Endodermal cell (in vitro differentiated cells): ENCODE data around the gene USP31. TPM values are rescaled to one million over a fixed set of nuclear protein-coding genes. Genes with fewer than 3 reads are reported as not detected.
A peak's percentile ranks its signal among the peaks of the same experiment; 100 is the strongest.

Experiments
- DNase-seq: peaks from one replicate; pipeline ENCODE4 v3.0.0-alpha.2; 2017
- H3K27ac ChIP-seq: 2 replicates; pipeline ENCODE4 v1.5.1; 2013; ENCODE audit warnings: mild to moderate bottlenecking, low read depth, low read length, moderate library complexity
- H3K27me3 ChIP-seq: 2 replicates; pipeline ENCODE4 v1.6.1; 2013; ENCODE audit warnings: mild to moderate bottlenecking, low read length, moderate library complexity; ENCODE audit not compliant: insufficient read depth, control insufficient read depth, poor library complexity, severe bottlenecking
- H3K36me3 ChIP-seq: 2 replicates; pipeline ENCODE4 v1.7.0; 2013; ENCODE audit warnings: mild to moderate bottlenecking, low read length, moderate library complexity; ENCODE audit not compliant: control insufficient read depth, insufficient read depth
- H3K4me1 ChIP-seq: one replicate; pipeline ENCODE4 v1.7.0; 2013; ENCODE audit warnings: low read length; ENCODE audit not compliant: control insufficient read depth, insufficient read depth
- H3K4me3 ChIP-seq: 2 replicates; pipeline ENCODE4 v1.5.1; 2013; ENCODE audit warnings: mild to moderate bottlenecking, low read length, moderate library complexity
- H3K9ac ChIP-seq: 2 replicates; pipeline ENCODE4 v1.6.1; 2013; ENCODE audit warnings: mild to moderate bottlenecking, low read length, moderate library complexity; ENCODE audit not compliant: poor library complexity, severe bottlenecking; ENCODE audit errors: extremely low read depth
- H3K9me3 ChIP-seq: 2 replicates; pipeline ENCODE4 v1.6.1; 2013; ENCODE audit warnings: mild to moderate bottlenecking, low read length, moderate library complexity; ENCODE audit not compliant: control insufficient read depth
- H3K27ac Mint-ChIP-seq: 2 replicates; pipeline ENCODE4 v1.8.0; 2020; ENCODE audit warnings: mixed read lengths
- H3K27me3 Mint-ChIP-seq: 2 replicates; pipeline ENCODE4 v1.8.0; 2021; ENCODE audit warnings: mild to moderate bottlenecking, mixed read lengths; ENCODE audit not compliant: insufficient read depth
- H3K36me3 Mint-ChIP-seq: 2 replicates; pipeline ENCODE4 v1.8.0; 2020; ENCODE audit warnings: low read depth, mixed read lengths
- H3K4me1 Mint-ChIP-seq: 2 replicates; pipeline ENCODE4 v1.8.0; 2020; ENCODE audit warnings: mixed read lengths
- H3K4me3 Mint-ChIP-seq: 2 replicates; pipeline ENCODE4 v1.8.0; 2020; ENCODE audit warnings: mild to moderate bottlenecking, moderate library complexity, mixed read lengths
- H3K9me3 Mint-ChIP-seq: 2 replicates; pipeline ENCODE4 v1.8.0; 2020; ENCODE audit warnings: mild to moderate bottlenecking, mixed read lengths
- WGBS, 2 experiments: methylation state at CpG; one replicate each; pipeline versions ENCODE4 v1.1.5 to v1.1.7; 2013; ENCODE audit warnings: missing lambda C conversion rate in 2 of 2, mixed read lengths in 1 of 2; ENCODE audit not compliant: insufficient coverage in 1 of 2, insufficient read length in 1 of 2; 5-methylcytosine and 5-hydroxymethylcytosine counted together
- total RNA-seq, 2 donors: library from RNA; stranded (reverse); fragmentation: NEBNext Ultra II Directional in 1 of 2; extraction: Animal tissue kit (Norgen Biotek cat#: 25700) in 1 of 2; gene quantifications; 2 replicates in 1 of 2; 3 replicates in 1 of 2; pipeline ENCODE4 v1.2.1, GENCODE V29; 2021
- TF ChIP-seq, protein P1 (sequence below): fragments of 200-600 bp; sonication (generic); conservative IDR thresholded peaks from 2 replicates; pipeline ENCODE4 v1.5.0; 2021; ENCODE audit warnings: antibody characterized with exemption, mild to moderate bottlenecking

USP31 gene
- total RNA-seq, 2 donors from 2014 or later: 19.9 to 22.1 TPM

DNA sequence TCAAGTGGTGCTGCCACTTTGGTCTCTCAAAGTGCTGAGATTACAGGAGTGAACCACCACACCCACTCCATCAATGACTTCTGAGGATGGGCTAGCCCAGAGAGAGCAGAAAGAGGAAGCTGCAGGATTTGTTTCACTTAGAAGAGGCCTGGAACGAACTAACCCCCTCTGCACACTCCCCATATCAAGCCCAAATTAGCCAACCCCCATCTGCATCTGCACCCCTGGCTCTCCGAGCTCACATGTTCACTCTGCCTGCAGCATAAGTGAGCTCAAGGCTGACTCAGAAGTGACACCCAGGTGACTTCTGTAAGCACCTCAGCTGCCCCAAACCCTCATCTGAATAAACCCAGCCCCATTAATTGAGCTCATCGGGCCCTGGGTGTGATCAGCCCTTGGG, 38.1 kb upstream of the USP31 start:
- no peak for DNase-seq
- TF ChIP-seq, protein P1, sequence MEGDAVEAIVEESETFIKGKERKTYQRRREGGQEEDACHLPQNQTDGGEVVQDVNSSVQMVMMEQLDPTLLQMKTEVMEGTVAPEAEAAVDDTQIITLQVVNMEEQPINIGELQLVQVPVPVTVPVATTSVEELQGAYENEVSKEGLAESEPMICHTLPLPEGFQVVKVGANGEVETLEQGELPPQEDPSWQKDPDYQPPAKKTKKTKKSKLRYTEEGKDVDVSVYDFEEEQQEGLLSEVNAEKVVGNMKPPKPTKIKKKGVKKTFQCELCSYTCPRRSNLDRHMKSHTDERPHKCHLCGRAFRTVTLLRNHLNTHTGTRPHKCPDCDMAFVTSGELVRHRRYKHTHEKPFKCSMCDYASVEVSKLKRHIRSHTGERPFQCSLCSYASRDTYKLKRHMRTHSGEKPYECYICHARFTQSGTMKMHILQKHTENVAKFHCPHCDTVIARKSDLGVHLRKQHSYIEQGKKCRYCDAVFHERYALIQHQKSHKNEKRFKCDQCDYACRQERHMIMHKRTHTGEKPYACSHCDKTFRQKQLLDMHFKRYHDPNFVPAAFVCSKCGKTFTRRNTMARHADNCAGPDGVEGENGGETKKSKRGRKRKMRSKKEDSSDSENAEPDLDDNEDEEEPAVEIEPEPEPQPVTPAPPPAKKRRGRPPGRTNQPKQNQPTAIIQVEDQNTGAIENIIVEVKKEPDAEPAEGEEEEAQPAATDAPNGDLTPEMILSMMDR: no peak
- Histone ChIP-seq H3K4me1 (no peaks in the 10 kb centered on the region), H3K9me3 (no peaks in the 10 kb centered on the region), H3K9ac (no peak overlapping the region), H3K4me3 (no peak overlapping the region), H3K27me3 (peaks cover 36% of the 10 kb centered on the region), H3K27ac (no peak overlapping the region), H3K36me3 (no peaks in the 10 kb centered on the region)
- H3K27ac Mint-ChIP-seq: no peak overlapping the region
- H3K9me3 Mint-ChIP-seq: no peaks in the 10 kb centered on the region
- H3K36me3 Mint-ChIP-seq: no peaks in the 10 kb centered on the region
- H3K4me3 Mint-ChIP-seq: no peak overlapping the region
- H3K27me3 Mint-ChIP-seq: peaks cover 71% of the 10 kb centered on the region
- WGBS, 2 experiments: 72% methylated on average over 3 of the region's 3 CpGs; no CpG with 5 or more reads in 1 of the 2 experiments
- H3K4me1 Mint-ChIP-seq: no peaks in the 10 kb centered on the region

DNA sequence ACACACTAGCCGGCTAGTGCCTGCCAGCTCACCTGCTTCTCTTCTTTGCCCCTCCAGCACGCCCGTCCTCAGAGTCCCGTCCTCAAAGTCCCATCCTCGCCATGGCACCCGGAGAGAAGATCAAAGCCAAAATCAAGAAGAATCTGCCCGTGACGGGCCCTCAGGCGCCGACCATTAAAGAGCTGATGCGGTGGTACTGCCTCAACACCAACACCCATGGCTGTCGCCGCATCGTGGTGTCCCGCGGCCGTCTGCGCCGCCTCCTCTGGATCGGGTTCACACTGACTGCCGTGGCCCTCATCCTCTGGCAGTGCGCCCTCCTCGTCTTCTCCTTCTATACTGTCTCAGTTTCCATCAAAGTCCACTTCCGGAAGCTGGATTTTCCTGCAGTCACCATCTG, 36.9 kb upstream of the USP31 start:
- no peak overlapping the region for H3K27ac ChIP-seq
- no peaks in the 10 kb centered on the region for H3K9me3 Mint-ChIP-seq
- no peak overlapping the region for H3K9ac ChIP-seq
- H3K36me3 Mint-ChIP-seq: no peaks in the 10 kb centered on the region
- no peaks in the 10 kb centered on the region for H3K4me1 ChIP-seq
- no peak overlapping the region for H3K4me3 ChIP-seq
- no peaks in the 10 kb centered on the region for H3K9me3 ChIP-seq
- peaks cover 48% of the 10 kb centered on the region for H3K27me3 ChIP-seq
- no peak overlapping the region for H3K27ac Mint-ChIP-seq
- H3K4me1 Mint-ChIP-seq: no peaks in the 10 kb centered on the region
- peaks cover 72% of the 10 kb centered on the region for H3K27me3 Mint-ChIP-seq
- TF ChIP-seq, protein P1: no peak
- no peaks in the 10 kb centered on the region for H3K36me3 ChIP-seq
- no peak overlapping the region for H3K4me3 Mint-ChIP-seq
- DNase-seq: peak; percentile 53
- WGBS, 2 experiments: 90 to 91% methylated on average over 21 to 24 of the region's 24 CpGs

DNA sequence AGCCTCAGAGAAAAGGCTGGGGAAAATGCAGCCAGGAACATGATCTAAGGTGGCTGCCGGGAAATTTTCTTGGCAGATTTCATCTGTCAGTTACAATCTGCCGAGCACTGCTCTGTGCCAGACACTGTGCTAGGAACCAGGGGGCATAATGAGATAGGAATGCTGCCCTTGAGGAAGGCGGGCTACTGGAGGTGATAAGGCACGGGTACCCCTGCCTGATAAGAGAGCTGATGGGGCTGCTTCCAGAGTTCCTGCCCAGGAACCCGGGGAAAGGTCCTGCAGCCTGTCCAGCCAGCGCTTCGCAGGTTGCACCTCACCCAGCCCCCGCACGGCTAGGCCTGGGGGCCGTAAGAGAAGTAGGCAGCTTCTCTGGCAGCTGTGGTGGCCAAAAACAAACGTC, 36.4 kb upstream of the USP31 start:
- Mint-ChIP-seq H3K4me1 (no peaks in the 10 kb centered on the region), H3K27ac (no peak overlapping the region), H3K27me3 (peaks cover 72% of the 10 kb centered on the region), H3K4me3 (no peak overlapping the region), H3K36me3 (no peaks in the 10 kb centered on the region), H3K9me3 (no peaks in the 10 kb centered on the region)
- no peaks in the 10 kb centered on the region for H3K4me1 ChIP-seq
- 75 to 81% methylated on average over 8 to 11 of the region's 11 CpGs for WGBS, 2 experiments
- H3K36me3 ChIP-seq: no peaks in the 10 kb centered on the region
- TF ChIP-seq, protein P1: no peak
- peaks cover 53% of the 10 kb centered on the region for H3K27me3 ChIP-seq
- no peak overlapping the region for H3K4me3 ChIP-seq
- no peaks in the 10 kb centered on the region for H3K9me3 ChIP-seq
- no peak overlapping the region for H3K27ac ChIP-seq
- H3K9ac ChIP-seq: no peak overlapping the region
- no peak for DNase-seq
